Colonic mucosa (tissue), 4 donors: ENCODE data around the gene MCAT. TPM values are rescaled to one million over a fixed set of nuclear protein-coding genes. Genes with fewer than 3 reads are reported as not detected.
A peak's percentile ranks its signal among the peaks of the same experiment; 100 is the strongest.

Source experiments
- DNase-seq: peaks from one replicate; pipeline ENCODE4 v3.0.0-alpha.2; 2020
- H3K27ac ChIP-seq: fragments of 200-600 bp; one replicate; pipeline ENCODE4 v1.8.0; 2021
- H3K27me3 ChIP-seq: fragments of 200-600 bp; one replicate; pipeline ENCODE4 v1.8.0; 2021
- H3K36me3 ChIP-seq: fragments of 200-600 bp; one replicate; pipeline ENCODE4 v1.8.0; 2021
- H3K4me1 ChIP-seq: fragments of 200-600 bp; one replicate; pipeline ENCODE4 v1.8.0; 2021; ENCODE audit warnings: mild to moderate bottlenecking
- H3K4me3 ChIP-seq: fragments of 200-600 bp; one replicate; pipeline ENCODE4 v1.8.0; 2021
- H3K9ac ChIP-seq, 2 donors: one replicate each; pipeline ENCODE4 v1.7.0; 2013; ENCODE audit warnings: control low read depth in 2 of 2, low read depth in 2 of 2, low read length in 2 of 2
- H3K9me3 ChIP-seq: fragments of 200-600 bp; one replicate; pipeline ENCODE4 v1.8.0; 2021
- intact Hi-C: fragments of 100-400 bp; cut with DNase I; formaldehyde crosslinking; loops from one replicate; pipeline ENCODE4 v1.14.1; 2022
- total RNA-seq, 2 donors: library from RNA; stranded (reverse); fragmentation: NEBNext Ultra II Directional in 1 of 2; extraction: Animal tissue kit (Norgen Biotek cat#: 25700) in 1 of 2; gene quantifications; one replicate each; pipeline ENCODE4 v1.2.1, GENCODE V29; 2021
- TF ChIP-seq, protein P1 (sequence below): fragments of 200-600 bp; IDR thresholded peaks from one replicate; pipeline ENCODE4 v1.8.0; 2022; ENCODE audit warnings: antibody characterized with exemption, mild to moderate bottlenecking
- donor health status: healthy.
- donor health status: DM: no; HTN: no; CAD: no.
- donor health status: DM: no; HTN: no; CAD: no.

The MCAT gene
- total RNA-seq, 2 donors from 2014 or later, result 17.9 to 35.1 TPM

DNA sequence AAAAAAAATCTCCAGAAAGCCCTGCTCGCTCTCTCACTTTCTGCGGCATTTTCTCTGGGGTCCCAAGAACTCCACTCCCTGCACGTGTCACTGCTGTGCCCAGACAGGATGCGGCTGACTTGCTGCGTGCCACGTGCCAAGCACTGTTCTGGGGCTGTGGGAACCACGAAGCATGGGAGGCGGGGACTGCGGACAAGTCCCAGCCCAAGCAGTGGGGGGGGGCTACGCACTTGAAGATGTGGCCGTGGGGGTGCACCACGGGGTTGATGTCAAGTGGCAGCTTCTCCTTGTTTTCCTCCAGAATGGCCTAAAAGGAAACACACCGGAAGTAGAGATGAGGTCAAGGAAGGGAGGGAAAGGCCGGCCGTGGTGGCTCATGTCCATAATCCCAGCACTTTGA, 32.9 kb upstream of the MCAT start:
- no peaks in the 10 kb centered on the region for H3K36me3 ChIP-seq
- H3K27ac ChIP-seq, result no peak overlapping the region
- intact Hi-C loops, result no loop called here

DNA sequence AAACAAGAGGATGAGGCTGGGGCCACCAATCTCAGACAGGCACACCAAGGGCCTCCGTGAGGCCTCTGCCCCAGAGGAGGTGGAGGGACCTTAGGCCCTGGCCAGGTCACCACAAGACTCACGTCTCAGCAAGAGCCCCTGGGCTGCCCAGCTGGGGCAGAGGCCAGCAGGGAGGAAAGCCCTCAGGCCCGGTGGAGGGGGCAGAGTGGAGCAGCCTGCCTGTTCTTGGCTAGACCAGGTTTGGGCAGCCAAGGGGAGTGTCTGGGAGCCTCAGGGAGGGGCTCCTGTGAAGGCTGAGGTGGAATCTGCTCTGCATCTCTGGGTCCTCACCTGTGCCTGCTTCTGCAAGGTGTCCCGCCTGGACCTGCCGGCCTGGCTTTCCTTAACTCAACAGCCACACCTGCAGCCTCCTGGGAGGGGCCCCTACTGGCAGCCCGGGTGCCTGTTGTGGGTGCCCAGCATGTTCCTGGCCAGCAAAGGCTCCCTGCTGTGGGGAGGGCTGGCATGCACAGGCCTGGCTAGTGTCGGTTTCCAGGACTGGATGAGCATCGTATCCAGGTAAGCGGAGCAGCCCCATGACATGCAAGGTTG, 31.8 kb upstream of the MCAT start:
- Histone ChIP-seq H3K36me3 (no peaks in the 10 kb centered on the region), H3K4me1 (no peaks in the 10 kb centered on the region), H3K27ac (no peak overlapping the region), H3K27me3 (no peaks in the 10 kb centered on the region), H3K9ac (no peak overlapping the region), H3K9me3 (no peaks in the 10 kb centered on the region), H3K4me3 (no peak overlapping the region)
- intact Hi-C loops, result no loop called here
- TF ChIP-seq, protein P1, sequence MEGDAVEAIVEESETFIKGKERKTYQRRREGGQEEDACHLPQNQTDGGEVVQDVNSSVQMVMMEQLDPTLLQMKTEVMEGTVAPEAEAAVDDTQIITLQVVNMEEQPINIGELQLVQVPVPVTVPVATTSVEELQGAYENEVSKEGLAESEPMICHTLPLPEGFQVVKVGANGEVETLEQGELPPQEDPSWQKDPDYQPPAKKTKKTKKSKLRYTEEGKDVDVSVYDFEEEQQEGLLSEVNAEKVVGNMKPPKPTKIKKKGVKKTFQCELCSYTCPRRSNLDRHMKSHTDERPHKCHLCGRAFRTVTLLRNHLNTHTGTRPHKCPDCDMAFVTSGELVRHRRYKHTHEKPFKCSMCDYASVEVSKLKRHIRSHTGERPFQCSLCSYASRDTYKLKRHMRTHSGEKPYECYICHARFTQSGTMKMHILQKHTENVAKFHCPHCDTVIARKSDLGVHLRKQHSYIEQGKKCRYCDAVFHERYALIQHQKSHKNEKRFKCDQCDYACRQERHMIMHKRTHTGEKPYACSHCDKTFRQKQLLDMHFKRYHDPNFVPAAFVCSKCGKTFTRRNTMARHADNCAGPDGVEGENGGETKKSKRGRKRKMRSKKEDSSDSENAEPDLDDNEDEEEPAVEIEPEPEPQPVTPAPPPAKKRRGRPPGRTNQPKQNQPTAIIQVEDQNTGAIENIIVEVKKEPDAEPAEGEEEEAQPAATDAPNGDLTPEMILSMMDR, result no peak
- DNase-seq, result no peak

More for the DNA sequence above, 32.9 kb upstream of the MCAT start:
- Histone ChIP-seq H3K9me3 (no peaks in the 10 kb centered on the region), H3K4me3 (no peak overlapping the region), H3K9ac (no peak overlapping the region), H3K4me1 (no peaks in the 10 kb centered on the region), H3K27me3 (no peaks in the 10 kb centered on the region)
- TF ChIP-seq, protein P1, result no peak
- DNase-seq, result no peak

DNA sequence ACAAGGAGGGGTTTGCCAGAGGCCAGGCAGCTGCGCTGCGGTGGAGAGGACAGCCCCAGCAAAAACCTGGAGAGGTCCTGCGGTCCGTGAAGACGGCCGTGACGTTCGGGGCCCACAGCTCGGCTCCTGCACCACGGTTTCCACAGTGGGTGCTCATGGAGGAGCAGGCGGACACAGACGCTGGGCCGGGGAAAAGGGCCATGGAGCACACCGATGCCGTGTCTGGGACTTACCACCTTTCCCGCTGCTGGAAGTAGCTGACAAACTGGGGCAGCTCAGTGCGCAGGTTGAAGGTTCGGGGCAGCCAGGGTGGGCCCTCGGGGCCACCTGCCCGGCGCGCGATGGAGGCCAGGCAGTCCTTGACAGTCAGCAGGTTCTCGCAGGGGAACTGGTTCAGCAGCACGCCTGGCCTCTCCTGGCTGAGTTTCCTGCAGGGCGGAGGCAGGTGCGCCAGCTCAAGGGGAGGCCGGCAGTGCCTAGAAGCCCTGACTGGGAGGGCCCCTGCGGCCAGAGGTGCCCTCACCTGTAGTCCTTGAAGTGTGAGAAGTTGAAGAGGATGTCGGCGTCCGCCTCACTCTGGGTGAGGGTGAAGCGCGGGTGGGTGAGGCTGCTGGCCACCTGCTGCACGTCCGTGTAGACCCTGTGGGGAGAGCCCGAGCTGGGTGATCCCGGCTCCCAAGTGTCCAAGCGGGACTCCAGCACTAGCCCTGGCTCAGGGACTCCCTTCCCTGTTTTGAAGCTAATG, 30.9 kb upstream of the MCAT start:
- Histone ChIP-seq H3K9me3 (no peaks in the 10 kb centered on the region), H3K27me3 (no peaks in the 10 kb centered on the region), H3K4me3 (no peak overlapping the region), H3K4me1 (no peaks in the 10 kb centered on the region), H3K9ac (no peak overlapping the region), H3K36me3 (no peaks in the 10 kb centered on the region), H3K27ac (no peak overlapping the region)
- no peak for DNase-seq
- TF ChIP-seq, protein P1, result no peak
- intact Hi-C loops, result no loop called here

DNA sequence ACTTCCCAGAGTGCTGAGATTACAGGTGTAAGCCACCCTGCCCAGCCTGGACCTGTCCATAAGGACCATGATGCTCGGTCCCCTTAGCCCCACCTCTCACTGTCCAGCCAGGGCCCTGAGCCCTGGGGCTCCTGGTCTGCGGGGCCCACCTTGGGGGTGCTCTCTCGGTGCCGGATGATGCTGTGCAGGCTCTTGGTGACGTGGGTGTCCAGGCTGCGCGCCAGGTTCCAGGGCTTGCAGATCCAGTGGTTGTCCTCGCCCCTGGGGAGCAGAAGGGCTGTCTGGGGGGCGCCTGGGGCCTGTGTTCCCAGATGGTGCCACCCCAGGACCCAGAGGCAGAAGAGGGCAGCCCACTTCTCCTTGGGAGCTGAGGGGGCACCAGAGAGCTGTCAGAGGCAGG, 30.4 kb upstream of the MCAT start:
- TF ChIP-seq, protein P1, result no peak
- no peak for DNase-seq

DNA sequence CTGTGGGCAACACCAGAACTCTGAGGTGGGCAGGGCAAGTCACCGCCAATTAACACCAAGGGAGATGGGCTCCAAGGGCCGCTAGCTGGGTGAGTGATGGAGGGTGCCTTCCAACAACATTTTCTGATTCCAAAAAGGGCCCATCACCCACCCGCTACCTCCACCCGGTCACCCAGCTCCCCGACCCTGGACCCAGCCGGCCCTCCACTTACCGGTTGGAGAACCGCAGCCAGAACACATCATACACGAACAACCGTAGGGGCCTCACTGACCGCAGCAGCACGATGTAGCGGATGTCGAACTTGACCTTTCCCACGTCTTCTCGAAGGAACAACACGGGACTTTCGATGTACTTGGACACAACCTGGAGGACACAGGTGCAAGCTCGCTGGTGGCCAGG, 29.0 kb upstream of the MCAT start:
- DNase-seq, result no peak
- Histone ChIP-seq H3K4me1 (no peaks in the 10 kb centered on the region), H3K9me3 (no peaks in the 10 kb centered on the region), H3K4me3 (no peak overlapping the region), H3K9ac (no peak overlapping the region), H3K27me3 (no peaks in the 10 kb centered on the region), H3K27ac (peak overlapping the region; percentile 43), H3K36me3 (no peaks in the 10 kb centered on the region)
- intact Hi-C loops, result no loop called here
- TF ChIP-seq, protein P1, result no peak

More for the DNA sequence above, 30.4 kb upstream of the MCAT start:
- Histone ChIP-seq H3K27me3 (no peaks in the 10 kb centered on the region), H3K4me1 (no peaks in the 10 kb centered on the region), H3K27ac (no peak overlapping the region), H3K9me3 (no peaks in the 10 kb centered on the region), H3K36me3 (no peaks in the 10 kb centered on the region), H3K4me3 (no peak overlapping the region), H3K9ac (no peak overlapping the region)
- intact Hi-C loops, result no loop called here
